Heart right ventricle (tissue), 16 donors: ENCODE data around the gene PGAM1. TPM values are rescaled to one million over a fixed set of nuclear protein-coding genes. Genes with fewer than 3 reads are reported as not detected.
A peak's percentile ranks its signal among the peaks of the same experiment; 100 is the strongest.
"Not testable (repeated sequence)": the region's sequence is repeated elsewhere in the genome, so short reads cannot be mapped to it uniquely, and the experiment has no call there.

Source experiments
- ATAC-seq, 8 donors: fragments of 200-7000 bp; cut with Tn5 transposase; one replicate each; pipeline ENCODE4 v1.9.1; 2020; ENCODE audit warnings: mild to moderate bottlenecking in 8 of 8, moderate library complexity in 8 of 8, moderate number of reproducible peaks in 1 of 8
- DNase-seq, 2 donors: peaks; one replicate each; pipeline ENCODE4 v3.0.0-alpha.2; 2020
- H3K27ac ChIP-seq, 10 donors: fragments of 200-600 bp; sonication (generic) in 2 of 10; one replicate each; pipeline versions ENCODE4 v1.5.0 to v1.8.0; 2020 to 2022; ENCODE audit warnings: mild to moderate bottlenecking in 3 of 10
- H3K27me3 ChIP-seq, 7 donors: fragments of 200-600 bp; one replicate each; pipeline ENCODE4 v1.8.0; 2021 to 2022; ENCODE audit warnings: mild to moderate bottlenecking in 2 of 7
- H3K36me3 ChIP-seq, 9 donors: fragments of 200-600 bp; sonication (generic) in 1 of 9; one replicate each; pipeline versions ENCODE4 v1.5.0 to v1.8.0; 2020 to 2022; ENCODE audit warnings: mild to moderate bottlenecking in 2 of 9
- H3K4me1 ChIP-seq, 9 donors: fragments of 200-600 bp; sonication (generic) in 1 of 9; one replicate each; pipeline versions ENCODE4 v1.5.0 to v1.8.0; 2020 to 2022; ENCODE audit warnings: mild to moderate bottlenecking in 4 of 9
- H3K4me3 ChIP-seq, 10 donors: fragments of 200-600 bp; sonication (generic) in 2 of 10; one replicate each; pipeline versions ENCODE4 v1.5.0 to v1.8.0; 2020 to 2022; ENCODE audit warnings: mild to moderate bottlenecking in 7 of 10, moderate library complexity in 2 of 10
- H3K9me3 ChIP-seq, 11 donors: fragments of 200-600 bp in 10 of 11; sonication (generic) in 2 of 11; one replicate each; pipeline versions ENCODE4 v1.5.0 to v1.8.0; 2013 to 2022; ENCODE audit warnings: mild to moderate bottlenecking in 2 of 11, control low read depth in 1 of 11, moderate library complexity in 1 of 11
- WGBS, 2 donors: extraction: QIAGEN DNeasy Blood & Tissue Kit; methylation state at CpG; one replicate each; pipeline ENCODE4 v1.1.7; 2013; ENCODE audit warnings: inconsistent platforms in 1 of 2; 5-methylcytosine and 5-hydroxymethylcytosine counted together
- intact Hi-C, 10 donors: fragments of 100-400 bp; cut with DNase I; formaldehyde crosslinking; loops; one replicate each; pipeline versions ENCODE4 v1.11.1 to v1.14.2; 2022
- polyA plus RNA-seq, 2 donors: library from polyadenylated mRNA; stranded (reverse); fragments of 200-250 nt; gene quantifications; one replicate each; pipeline ENCODE4 v1.2.3, GENCODE V29; 2013
- total RNA-seq, 10 donors: library from RNA; stranded (reverse); fragmentation: NEBNext Ultra II Directional in 3 of 10; extraction: Animal tissue kit (Norgen Biotek cat#: 25700) in 3 of 10; gene quantifications; one replicate each; pipeline versions ENCODE4 v1.2.1 to v1.2.4, GENCODE V29; 2021 to 2023
- TF ChIP-seq, protein P1 (sequence below), 9 donors: fragments of 200-600 bp; sonication (generic) in 2 of 9; IDR thresholded peaks; one replicate each; pipeline versions ENCODE4 v1.5.0 to v1.8.0; 2021 to 2022; ENCODE audit warnings: antibody characterized with exemption in 9 of 9, mild to moderate bottlenecking in 5 of 9, moderate library complexity in 1 of 9
- donor health status: Arrhythmogenic right ventricular cardiomyopathy.
- donor health status: ischemic (EF 13 %, LVEDD 7.1; RV severe dilation, severe dysfunction).
- donor health status: healthy with polysubstance abuse.
- donor health status: DM: no; HTN: yes; CAD: no.
- donor health status: DM: no; HTN: no; CAD: no.
- donor health status: ischemic (EF 25% LVEDD 6.9; RV normal size, moderate dysfunction).
- donor health status: ischemic (EF 25% LVEDD 5.7; RV mildly dilated, moderate dysfunction).
- donor health status: healthy.
- donor health status: DM: yes; HTN: yes; CAD: no.
- donor health status: Ischemic cardiomyopathy.
- donor health status: ischemic (EF 35%, LVEDD 5.7; RV mildly dilated, moderate dysfunction).
- donor health status: nonischemic (EF 11% LVEDD 7.7; RV severe dilation, severe dysfunction).
- donor health status: DM: yes; HTN: yes; CAD: no.
- donor health status: PGD.
- donor health status: ischemic (EF 29% LVEDD 5.4; RV normal size, mild dysfunction).
- donor health status: nonischemic (EF 23%, LVEDD 6.1; RV moderate dilation, normal function).

Gene PGAM1
- total and polyA plus RNA-seq, 12 donors: 21.5 to 389 (median 246) TPM

GRCh38 chr10:97464226-97464625 lies 38.2 kb downstream of the PGAM1 start:
- Histone ChIP-seq H3K27ac (peak overlapping the region in 4 of 10 donors; percentile 1 to 33 (median 16)), H3K9me3 (no peaks in the 10 kb centered on the region), H3K4me1 (peaks cover 0 to 16% (median 4%) of the 10 kb centered on the region in 9 donors), H3K36me3 (peaks cover 0 to 100% (median 89%) of the 10 kb centered on the region in 9 donors), H3K4me3 (no peak overlapping the region), H3K27me3 (no peaks in the 10 kb centered on the region)
- TF ChIP-seq, protein P1, sequence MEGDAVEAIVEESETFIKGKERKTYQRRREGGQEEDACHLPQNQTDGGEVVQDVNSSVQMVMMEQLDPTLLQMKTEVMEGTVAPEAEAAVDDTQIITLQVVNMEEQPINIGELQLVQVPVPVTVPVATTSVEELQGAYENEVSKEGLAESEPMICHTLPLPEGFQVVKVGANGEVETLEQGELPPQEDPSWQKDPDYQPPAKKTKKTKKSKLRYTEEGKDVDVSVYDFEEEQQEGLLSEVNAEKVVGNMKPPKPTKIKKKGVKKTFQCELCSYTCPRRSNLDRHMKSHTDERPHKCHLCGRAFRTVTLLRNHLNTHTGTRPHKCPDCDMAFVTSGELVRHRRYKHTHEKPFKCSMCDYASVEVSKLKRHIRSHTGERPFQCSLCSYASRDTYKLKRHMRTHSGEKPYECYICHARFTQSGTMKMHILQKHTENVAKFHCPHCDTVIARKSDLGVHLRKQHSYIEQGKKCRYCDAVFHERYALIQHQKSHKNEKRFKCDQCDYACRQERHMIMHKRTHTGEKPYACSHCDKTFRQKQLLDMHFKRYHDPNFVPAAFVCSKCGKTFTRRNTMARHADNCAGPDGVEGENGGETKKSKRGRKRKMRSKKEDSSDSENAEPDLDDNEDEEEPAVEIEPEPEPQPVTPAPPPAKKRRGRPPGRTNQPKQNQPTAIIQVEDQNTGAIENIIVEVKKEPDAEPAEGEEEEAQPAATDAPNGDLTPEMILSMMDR (IDR thresholded peaks at IDR 0.05): no peak
- no peak for ATAC-seq
- DNase-seq: no peak
- intact Hi-C loops: loop anchor here in 7 of 10 donors (5.0 to 10.0 kb wide), 3 partner anchors 88 to 151 kb away; no protein-coding TSS in a partner anchor
- WGBS, 2 donors: 67 to 70% methylated on average over 1 of the region's 1 CpG

GRCh38 chr10:97465982-97466381 lies 40.0 kb downstream of the PGAM1 start:
- H3K27ac ChIP-seq: peak overlapping the region in 3 of 10 donors; percentile 6 to 44 (median 18)
- TF ChIP-seq, protein P1 (IDR thresholded peaks at IDR 0.05): no peak
- no peaks in the 10 kb centered on the region for H3K27me3 ChIP-seq

DNA sequence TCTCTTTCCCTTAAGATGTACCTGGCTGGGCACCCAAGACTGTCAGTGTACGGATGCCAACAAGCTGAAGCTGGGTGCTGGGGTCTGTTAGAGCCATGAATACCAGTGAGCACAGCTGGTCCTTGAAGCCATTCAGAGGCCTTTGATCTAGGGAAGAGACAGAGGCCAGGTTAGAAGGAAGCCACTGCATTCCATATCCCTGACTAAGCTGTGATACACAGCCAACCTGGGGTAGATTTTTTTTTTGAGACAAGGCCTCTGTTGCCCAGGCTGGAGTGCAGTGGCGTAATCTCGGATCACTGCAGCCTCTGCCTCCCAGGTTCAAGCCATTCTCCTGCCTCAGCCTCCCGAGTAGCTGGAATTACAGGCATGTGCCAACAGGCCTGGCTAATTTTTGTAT lies 40.8 kb downstream of the PGAM1 start:
- H3K27me3 ChIP-seq: no peaks in the 10 kb centered on the region
- 88 to 90% methylated on average over 4 of the region's 4 CpGs for WGBS, 2 donors
- intact Hi-C loops: loop anchor here in 1 of 10 donors (10.0 kb wide), 1 partner anchor 148 kb away; no protein-coding TSS in a partner anchor
- H3K9me3 ChIP-seq: no peaks in the 10 kb centered on the region
- DNase-seq: no peak
- no peak for ATAC-seq
- no peak overlapping the region for H3K4me3 ChIP-seq
- peak overlapping the region in 1 of 10 donors; percentile 6 for H3K27ac ChIP-seq
- TF ChIP-seq, protein P1 (IDR thresholded peaks at IDR 0.05): no peak
- peaks cover 0 to 100% (median 82%) of the 10 kb centered on the region in 9 donors for H3K36me3 ChIP-seq
- H3K4me1 ChIP-seq: peaks cover 0 to 16% (median 4%) of the 10 kb centered on the region in 9 donors

More at GRCh38 chr10:97465982-97466381, 40.0 kb downstream of the PGAM1 start:
- Histone ChIP-seq H3K36me3 (peaks cover 0 to 100% (median 90%) of the 10 kb centered on the region in 9 donors), H3K4me3 (no peak overlapping the region), H3K9me3 (no peaks in the 10 kb centered on the region), H3K4me1 (peaks cover 0 to 16% (median 4%) of the 10 kb centered on the region in 9 donors)
- WGBS, 2 donors: 83 to 88% methylated on average over 7 of the region's 7 CpGs
- intact Hi-C loops: loop anchor here in 1 of 10 donors (10.0 kb wide), 1 partner anchor 149 kb away; no protein-coding TSS in a partner anchor
- DNase-seq: no peak
- ATAC-seq: peak in 1 of 8 donors; percentile 18

DNA sequence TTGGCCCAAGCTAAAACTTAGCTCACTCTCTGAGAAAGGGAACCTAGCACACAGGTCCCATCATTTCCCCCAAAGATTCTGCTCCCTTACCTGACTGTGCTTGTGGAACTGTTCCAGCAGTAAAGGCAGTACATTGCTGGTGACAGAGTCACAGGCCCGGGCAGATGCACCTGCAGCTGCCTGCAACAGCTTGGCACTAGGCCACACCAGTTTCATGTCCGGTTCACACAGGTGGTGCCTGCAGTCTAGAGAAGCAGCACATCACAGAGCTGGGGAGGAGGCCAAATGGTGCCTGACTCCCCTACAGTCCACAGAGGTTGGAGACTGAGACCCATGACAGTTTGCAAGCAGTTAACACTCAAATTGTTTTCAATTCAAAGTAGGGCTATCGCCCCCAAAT lies 42.2 kb downstream of the PGAM1 start:
- WGBS, 2 donors: 79 to 84% methylated on average over 3 of the region's 3 CpGs

DNA sequence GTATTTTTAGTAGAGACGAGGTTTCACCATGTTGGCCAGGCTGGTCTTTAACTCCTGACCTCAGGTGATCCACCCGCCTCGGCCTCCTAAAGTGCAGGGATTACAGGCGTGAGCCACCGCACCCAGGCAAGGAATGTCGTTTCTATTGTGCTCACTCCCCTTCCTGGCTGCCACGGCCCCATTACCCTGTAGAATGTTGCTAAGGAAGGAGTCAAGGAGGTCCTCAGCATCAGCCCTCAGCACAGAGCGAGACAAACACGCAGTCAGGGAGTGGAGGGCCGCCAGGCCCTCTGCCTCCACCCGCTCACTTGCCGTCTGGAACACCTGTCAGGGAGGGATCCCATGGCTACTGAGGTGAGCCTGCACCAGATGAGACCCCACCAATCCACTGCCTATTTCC lies 42.8 kb downstream of the PGAM1 start:
- peaks cover 0 to 100% (median 86%) of the 10 kb centered on the region in 9 donors for H3K36me3 ChIP-seq
- intact Hi-C loops: loop anchor here in 1 of 10 donors (10.0 kb wide), 1 partner anchor 146 kb away; no protein-coding TSS in a partner anchor
- H3K27me3 ChIP-seq, DNase-seq, H3K27ac ChIP-seq, H3K9me3 ChIP-seq, ATAC-seq, H3K4me3 ChIP-seq: not testable (repeated sequence)
- WGBS, 2 donors: 90 to 93% methylated on average over 12 of the region's 12 CpGs
- peaks cover 0 to 12% (median 2%) of the 10 kb centered on the region in 9 donors for H3K4me1 ChIP-seq

More for the DNA sequence above, 42.2 kb downstream of the PGAM1 start:
- no peak for ATAC-seq
- Histone ChIP-seq H3K27ac (no peak overlapping the region), H3K4me3 (no peak overlapping the region), H3K4me1 (peaks cover 0 to 16% (median 4%) of the 10 kb centered on the region in 9 donors), H3K27me3 (no peaks in the 10 kb centered on the region), H3K36me3 (peaks cover 0 to 100% (median 83%) of the 10 kb centered on the region in 9 donors), H3K9me3 (no peaks in the 10 kb centered on the region)
- no peak for DNase-seq
- intact Hi-C loops: loop anchor here in 1 of 10 donors (10.0 kb wide), 1 partner anchor 147 kb away; no protein-coding TSS in a partner anchor
- TF ChIP-seq, protein P1 (IDR thresholded peaks at IDR 0.05): no peak
